Lower leg skin (tissue), 4 donors: ENCODE data around the gene ACBD3. TPM values are rescaled to one million over a fixed set of nuclear protein-coding genes. Genes with fewer than 3 reads are reported as not detected.

Experiments used
- DNase-seq, 2 donors: peaks; one replicate each; pipeline ENCODE4 v3.0.0-alpha.2; 2019; ENCODE audit warnings: low spot score in 2 of 2
- H3K4me3 ChIP-seq: fragments of 200-600 bp; sonication (generic); 2 replicates; pipeline ENCODE4 v1.5.1; 2017; ENCODE audit warnings: mild to moderate bottlenecking, low read depth; ENCODE audit not compliant: poor library complexity, severe bottlenecking
- CTCF ChIP-seq, 3 donors: fragments of 450-650 bp; IDR thresholded peaks; one replicate each; pipeline ENCODE4 v1.5.1; 2016; ENCODE audit warnings: antibody characterized with exemption in 3 of 3, mild to moderate bottlenecking in 3 of 3, moderate library complexity in 2 of 3
- POLR2A ChIP-seq, 2 donors: fragments of 450-650 bp; IDR thresholded peaks; one replicate each; pipeline ENCODE4 v1.6.1; 2016 to 2017; ENCODE audit warnings: antibody characterized with exemption in 2 of 2, mild to moderate bottlenecking in 1 of 2, moderate library complexity in 1 of 2
- WGBS, 2 donors: methylation state at CpG; one replicate each; pipeline ENCODE4 v1.1.5; 2018; 5-methylcytosine and 5-hydroxymethylcytosine counted together
- intact Hi-C: fragments of 100-400 bp; cut with DNase I; formaldehyde crosslinking; loops from one replicate; pipeline ENCODE4 v1.15.0; 2023; ENCODE audit warnings: low total_unique reads
- total RNA-seq, 4 donors: library from RNA; depleted of rRNA; stranded (reverse); fragments of >200 nt; gene quantifications; one replicate each; pipeline ENCODE4 v1.1.0, GENCODE V29; 2016

ACBD3 gene
- total RNA-seq, 4 donors from 2014 or later, result 39.7 to 57.6 (median 49.9) TPM

GRCh38 chr1:226118357-226118756, 68.2 kb downstream of the ACBD3 start:
- WGBS, 2 donors, result 87 to 91% methylated on average over 4 of the region's 4 CpGs
- TF ChIP-seq CTCF (IDR thresholded peaks at IDR 0.05), result no peak
- TF ChIP-seq POLR2A (IDR thresholded peaks at IDR 0.05), result no peak
- intact Hi-C loops, result no loop called here
- no peak for DNase-seq
- no peak overlapping the region for H3K4me3 ChIP-seq

GRCh38 chr1:226117330-226117729, 69.2 kb downstream of the ACBD3 start:
- no peak overlapping the region for H3K4me3 ChIP-seq
- intact Hi-C loops, result no loop called here
- TF ChIP-seq POLR2A (IDR thresholded peaks at IDR 0.05), result no peak
- TF ChIP-seq CTCF (IDR thresholded peaks at IDR 0.05), result no peak
- DNase-seq, result no peak
- WGBS, 2 donors, result 89 to 95% methylated on average over 6 of the region's 6 CpGs

- intact Hi-C loops, result no loop called here
- 60 to 66% methylated on average over 3 of the region's 3 CpGs for WGBS, 2 donors
- no peak for TF ChIP-seq CTCF (IDR thresholded peaks at IDR 0.05)
- DNase-seq, result no peak
- no peak overlapping the region for H3K4me3 ChIP-seq
Measured at GRCh38 chr1:226116673-226117072, 69.9 kb downstream of the ACBD3 start.

DNA sequence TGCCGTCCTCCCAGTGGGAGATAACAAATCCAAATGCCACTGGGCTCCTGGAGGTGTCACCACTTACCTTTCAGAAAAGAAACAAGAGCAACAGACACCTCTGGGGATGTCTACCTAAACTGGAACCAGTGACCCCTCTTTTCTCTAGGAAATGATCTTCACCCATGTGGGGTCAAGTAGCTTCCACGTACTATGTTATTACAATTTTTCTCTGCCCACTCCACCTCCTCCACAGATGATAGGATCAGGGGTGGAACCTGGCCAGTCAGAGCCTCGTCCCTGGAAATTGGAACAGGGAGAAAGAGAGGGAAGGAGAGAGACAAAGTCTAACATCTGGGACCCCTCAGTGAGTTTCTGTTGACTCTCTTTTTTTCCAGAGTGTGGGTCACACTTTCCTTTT, 73.9 kb downstream of the ACBD3 start:
- TF ChIP-seq CTCF (IDR thresholded peaks at IDR 0.05) (no peak), POLR2A (IDR thresholded peaks at IDR 0.05) (no peak)
- intact Hi-C loops, result no loop called here
- DNase-seq, result no peak
- H3K4me3 ChIP-seq, result no peak overlapping the region
- WGBS, 2 donors, result 78 to 82% methylated on average over 3 of the region's 3 CpGs

DNA sequence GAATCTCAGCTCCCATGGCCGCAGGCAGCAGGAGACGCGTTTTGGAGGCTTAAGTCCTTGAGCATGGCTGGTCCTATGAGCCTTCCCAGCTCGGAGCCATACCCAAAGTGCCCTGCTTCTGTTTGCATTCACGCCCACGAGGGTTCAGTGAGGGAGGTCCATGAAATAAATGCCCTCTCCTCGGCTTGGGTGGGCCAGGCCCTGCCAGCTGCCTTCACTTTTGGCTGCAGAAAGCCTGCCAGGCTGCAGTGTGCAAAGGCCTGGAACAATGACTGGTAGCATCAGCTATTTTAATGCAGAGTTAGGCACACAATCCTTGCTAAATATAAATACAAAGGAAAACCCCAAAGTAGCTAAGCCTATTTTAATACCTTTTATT, 74.7 kb downstream of the ACBD3 start:
- 55 to 67% methylated on average over 7 of the region's 7 CpGs for WGBS, 2 donors
- TF ChIP-seq CTCF (IDR thresholded peaks at IDR 0.05) (no peak), POLR2A (IDR thresholded peaks at IDR 0.05) (no peak)
- no peak overlapping the region for H3K4me3 ChIP-seq
- DNase-seq, result no peak
- intact Hi-C loops, result no loop called here

DNA sequence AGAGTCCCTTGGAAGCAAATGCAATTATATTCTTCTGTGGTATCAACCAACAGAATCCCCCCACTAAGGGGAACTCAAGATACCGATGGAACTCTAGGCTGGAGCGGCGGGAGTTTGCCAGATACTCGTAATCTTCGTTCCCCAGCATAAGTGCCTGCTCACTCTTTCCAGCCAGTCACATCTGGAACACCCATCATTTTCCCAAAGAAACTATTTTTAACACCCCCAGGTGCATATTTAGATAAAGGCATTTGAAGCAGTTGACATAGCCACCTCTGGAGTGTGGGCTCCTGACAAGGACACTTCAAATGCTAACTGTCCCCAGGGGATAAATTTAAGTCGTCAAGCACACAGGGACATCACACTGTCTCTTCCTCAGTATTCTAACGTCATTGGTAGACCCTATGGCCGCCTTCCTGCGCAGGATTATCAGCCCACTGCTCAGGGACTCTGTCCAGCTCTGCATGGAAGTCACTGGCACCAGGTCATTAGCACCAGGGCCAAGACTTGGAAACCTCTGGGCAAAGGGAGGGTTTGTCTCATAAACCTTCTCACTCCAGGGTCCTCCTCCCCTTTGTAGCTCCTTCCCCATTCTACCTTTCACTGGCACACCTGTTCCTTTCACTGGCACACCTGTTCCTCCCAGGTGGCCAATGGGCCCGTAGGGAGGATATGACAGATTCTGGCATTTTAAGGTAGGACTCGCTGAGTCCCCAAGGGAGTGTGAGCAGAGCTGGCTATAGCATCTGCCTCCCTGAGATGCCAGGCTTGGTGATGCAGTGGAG, 75.3 kb downstream of the ACBD3 start:
- DNase-seq, result no peak
- TF ChIP-seq POLR2A (IDR thresholded peaks at IDR 0.05) (no peak), CTCF (IDR thresholded peaks at IDR 0.05) (no peak)
- H3K4me3 ChIP-seq, result no peak overlapping the region
- 31 to 37% methylated on average over 11 of the region's 11 CpGs for WGBS, 2 donors
- intact Hi-C loops, result no loop called here
